ENCODE data around the gene SPG7.
"Not testable (repeated sequence)": the region's sequence is repeated elsewhere in the genome, so short reads cannot be mapped to it uniquely, and the experiment has no call there.

SPG7 gene

GRCh38 chr16:89507834-89508590 is at the start of gene SPG7:
Gene SPG7 (plus strand): TSS chr16:89508403. CDS start chr16:89508418, 15 bp downstream.
- peak; percentile 77 for DNase-seq

- no peak for DNase-seq
These were observed 49.7 kb upstream of the SPG7 start for GRCh38 chr16:89458551-89458950.

GRCh38 chr16:89458967-89459366 is 49.2 kb upstream of the SPG7 start:
- DNase-seq = no peak

GRCh38 chr16:89460556-89460955 is 47.6 kb upstream of the SPG7 start:
- no peak for DNase-seq

GRCh38 chr16:89461890-89462289 is 46.3 kb upstream of the SPG7 start:
- not testable (repeated sequence) for DNase-seq

- not testable (repeated sequence) for DNase-seq
These were observed 45.6 kb upstream of the SPG7 start for GRCh38 chr16:89462639-89463038.

- DNase-seq = not testable (repeated sequence)
These were observed 44.9 kb upstream of the SPG7 start for GRCh38 chr16:89463312-89463711.

- no peak for DNase-seq
These were observed 41.3 kb upstream of the SPG7 start for GRCh38 chr16:89466920-89467319.

GRCh38 chr16:89467382-89467781 is 40.8 kb upstream of the SPG7 start:
- no peak for DNase-seq

- no peak for DNase-seq
These were observed 35.5 kb upstream of the SPG7 start for GRCh38 chr16:89472711-89473075.

GRCh38 chr16:89473136-89473712 is 35.0 kb upstream of the SPG7 start:
- no peak for DNase-seq

- no peak for DNase-seq
These were observed 34.3 kb upstream of the SPG7 start for GRCh38 chr16:89473791-89474414.

- no peak for DNase-seq
These were observed 33.1 kb upstream of the SPG7 start for GRCh38 chr16:89475144-89475543.

GRCh38 chr16:89476379-89476778 is 31.8 kb upstream of the SPG7 start:
- no peak for DNase-seq

GRCh38 chr16:89476811-89477261 is 31.4 kb upstream of the SPG7 start:
- no peak for DNase-seq

- DNase-seq = no peak
These were observed 29.5 kb upstream of the SPG7 start for GRCh38 chr16:89478576-89479221.

- DNase-seq = no peak
These were observed 26.7 kb upstream of the SPG7 start for GRCh38 chr16:89481356-89481955.

GRCh38 chr16:89482150-89482816 is 25.9 kb upstream of the SPG7 start:
- no peak for DNase-seq

- DNase-seq = no peak
These were observed 25.4 kb upstream of the SPG7 start for GRCh38 chr16:89482817-89483205.

- no peak for DNase-seq
These were observed 24.1 kb upstream of the SPG7 start for GRCh38 chr16:89484041-89484501.

GRCh38 chr16:89484923-89485679 is 23.1 kb upstream of the SPG7 start:
- DNase-seq = no peak
